SK-N-MC (cell line): Measurements from ENCODE around the gene AFF2.

ENCODE experiments used
- EZH2 ChIP-seq: fragments of 200-600 bp; sonication (generic); IDR thresholded peaks from one replicate; pipeline ENCODE4 v1.6.1; 2017; ENCODE audit warnings: antibody characterized with exemption
- POLR2AphosphoS5 ChIP-seq: IDR thresholded peaks from 2 replicates; pipeline ENCODE4 v1.6.1; 2012; ENCODE audit warnings: mild to moderate bottlenecking, low read depth, low read length, borderline replicate concordance

DNA sequence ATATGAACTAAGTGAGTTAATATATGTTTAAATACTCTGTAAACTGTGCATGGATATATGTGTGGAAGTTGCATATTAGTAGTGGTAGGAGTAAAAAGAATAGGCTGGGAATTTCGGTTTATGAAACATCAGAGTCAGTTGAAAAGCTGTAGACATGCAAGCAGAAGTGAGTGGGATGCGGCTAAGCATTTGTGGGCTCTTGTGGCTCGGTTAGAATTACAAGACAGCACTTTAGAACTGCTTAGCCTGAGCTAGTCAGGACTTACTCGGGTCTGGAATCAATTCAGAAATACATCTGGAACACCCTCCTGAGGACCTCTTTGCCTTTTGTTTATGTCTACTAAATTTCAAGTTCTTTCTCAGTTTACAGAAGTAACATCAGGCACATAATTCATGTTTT is 93.6 kb downstream of the AFF2 start:
- no peak for TF ChIP-seq POLR2AphosphoS5
- no peak for TF ChIP-seq EZH2
